DMS 273 treated with DMSO at 0.1 percent for 48 hours (cell line): ENCODE measurements around the gene CCBE1.
"Not testable (repeated sequence)": the region's sequence is repeated elsewhere in the genome, so short reads cannot be mapped to it uniquely, and the experiment has no call there.

Experiments
- DNase-seq: peaks from one replicate; lab custom pipeline; 2025; lab: John Stamatoyannopoulos, UW

The CCBE1 gene

GRCh38 chr18:59656373-59656887 is 40.8 kb downstream of the CCBE1 start:
- no peak for DNase-seq

- no peak for DNase-seq
These were observed 41.5 kb downstream of the CCBE1 start for GRCh38 chr18:59655676-59656075.

- DNase-seq: no peak
These were observed 46.2 kb downstream of the CCBE1 start for GRCh38 chr18:59651071-59651470.

- DNase-seq: no peak
These were observed 46.9 kb downstream of the CCBE1 start for GRCh38 chr18:59650266-59650820.

- no peak for DNase-seq
These were observed 47.6 kb downstream of the CCBE1 start for GRCh38 chr18:59649591-59649990.

GRCh38 chr18:59648469-59648868 is 48.8 kb downstream of the CCBE1 start:
- DNase-seq: not testable (repeated sequence)

GRCh38 chr18:59646963-59647307 is 50.3 kb downstream of the CCBE1 start:
- DNase-seq: no peak

- DNase-seq: no peak
These were observed 50.8 kb downstream of the CCBE1 start for GRCh38 chr18:59646228-59646962.

- DNase-seq: no peak
These were observed 53.5 kb downstream of the CCBE1 start for GRCh38 chr18:59643740-59644139.

GRCh38 chr18:59640721-59641120 is 56.5 kb downstream of the CCBE1 start:
- DNase-seq: no peak

GRCh38 chr18:59639821-59640220 is 57.4 kb downstream of the CCBE1 start:
- no peak for DNase-seq

GRCh38 chr18:59639136-59639535 is 58.1 kb downstream of the CCBE1 start:
- DNase-seq: no peak

GRCh38 chr18:59633961-59634485 is 63.2 kb downstream of the CCBE1 start:
- no peak for DNase-seq

GRCh38 chr18:59633317-59633716 is 63.9 kb downstream of the CCBE1 start:
- DNase-seq: no peak

- no peak for DNase-seq
These were observed 65.5 kb downstream of the CCBE1 start for GRCh38 chr18:59631583-59632181.

GRCh38 chr18:59629894-59630293 is 67.3 kb downstream of the CCBE1 start:
- DNase-seq: no peak

GRCh38 chr18:59628995-59629394 is 68.2 kb downstream of the CCBE1 start:
- no peak for DNase-seq

GRCh38 chr18:59627414-59627813 is 69.8 kb downstream of the CCBE1 start:
- no peak for DNase-seq

GRCh38 chr18:59624369-59624765 is 72.9 kb downstream of the CCBE1 start:
- no peak for DNase-seq

- no peak for DNase-seq
These were observed 73.5 kb downstream of the CCBE1 start for GRCh38 chr18:59623456-59624368.

GRCh38 chr18:59621027-59621426 is 76.2 kb downstream of the CCBE1 start:
- no peak for DNase-seq

- no peak for DNase-seq
These were observed 76.8 kb downstream of the CCBE1 start for GRCh38 chr18:59620381-59620780.
